A549 (cell line): ENCODE results near the gene BMS1.

Source experiments
- EP300 ChIP-seq, 2 experiments: fragments of >200 bp; sonication (Bioruptor Twin); formaldehyde crosslinking; IDR thresholded peaks; 2 replicates in 1 of 2; 3 replicates in 1 of 2; pipeline ENCODE4 v1.6.1; 2016 to 2017
- GATA3 ChIP-seq: IDR thresholded peaks from 2 replicates; pipeline ENCODE4 v1.6.1; 2012; ENCODE audit warnings: borderline replicate concordance
- HMGXB4 ChIP-seq: fragments of 250-450 bp; sonication (Bioruptor Pico); IDR thresholded peaks from 2 replicates; pipeline ENCODE4 v1.5.0; 2021; ENCODE audit warnings: mild to moderate bottlenecking, moderate library complexity, borderline replicate concordance
- NR3C1 ChIP-seq: fragments of >200 bp; sonication (Bioruptor Twin); formaldehyde crosslinking; IDR thresholded peaks from 3 replicates; pipeline ENCODE4 v1.6.1; 2017
- POLR2A ChIP-seq: IDR thresholded peaks from 2 replicates; pipeline ENCODE4 v1.6.1; 2012; ENCODE audit warnings: mild to moderate bottlenecking, low read length
- POLR2AphosphoS2 ChIP-seq: conservative IDR thresholded peaks from 2 replicates; pipeline ENCODE4 v1.6.1; 2012; ENCODE audit warnings: low read length, improper control_type of control experiment, inconsistent platforms
- RAD21 ChIP-seq, 2 experiments: fragments of >200 bp in 1 of 2; sonication (Bioruptor Twin) in 1 of 2; formaldehyde crosslinking in 1 of 2; IDR thresholded peaks in 1 of 2; conservative IDR thresholded peaks in 1 of 2; 2 replicates in 1 of 2; 3 replicates in 1 of 2; pipeline ENCODE4 v1.6.1; 2012 to 2018; ENCODE audit warnings: inconsistent platforms in 1 of 2
- TP53 ChIP-seq: fragments of 250-450 bp; sonication (Bioruptor Pico); IDR thresholded peaks from 2 replicates; pipeline ENCODE4 v1.5.0; 2021; ENCODE audit warnings: mild to moderate bottlenecking, moderate library complexity
- TF ChIP-seq, protein P1 (sequence below): fragments of >200 bp; sonication (Bioruptor Twin); formaldehyde crosslinking; IDR thresholded peaks from 3 replicates; pipeline ENCODE4 v1.5.1; 2016

GRCh38 chr10:42836771-42837468, 54.3 kb downstream of the BMS1 start:
- TF ChIP-seq NR3C1 (no peak), POLR2AphosphoS2 (no peak), RAD21 (conservative IDR thresholded peaks at IDR 0.05 in 1 of 2, IDR thresholded peaks at IDR 0.05 in 1 of 2) (no peak; a peak in 1 of 5 replicates), HMGXB4 (CRISPR knock-in tag) (no peak), TP53 (CRISPR knock-in tag) (no peak), GATA3 (no peak), POLR2A (no peak), EP300 (IDR thresholded peaks at IDR 0.05) (no peak)
- TF ChIP-seq, protein P1, sequence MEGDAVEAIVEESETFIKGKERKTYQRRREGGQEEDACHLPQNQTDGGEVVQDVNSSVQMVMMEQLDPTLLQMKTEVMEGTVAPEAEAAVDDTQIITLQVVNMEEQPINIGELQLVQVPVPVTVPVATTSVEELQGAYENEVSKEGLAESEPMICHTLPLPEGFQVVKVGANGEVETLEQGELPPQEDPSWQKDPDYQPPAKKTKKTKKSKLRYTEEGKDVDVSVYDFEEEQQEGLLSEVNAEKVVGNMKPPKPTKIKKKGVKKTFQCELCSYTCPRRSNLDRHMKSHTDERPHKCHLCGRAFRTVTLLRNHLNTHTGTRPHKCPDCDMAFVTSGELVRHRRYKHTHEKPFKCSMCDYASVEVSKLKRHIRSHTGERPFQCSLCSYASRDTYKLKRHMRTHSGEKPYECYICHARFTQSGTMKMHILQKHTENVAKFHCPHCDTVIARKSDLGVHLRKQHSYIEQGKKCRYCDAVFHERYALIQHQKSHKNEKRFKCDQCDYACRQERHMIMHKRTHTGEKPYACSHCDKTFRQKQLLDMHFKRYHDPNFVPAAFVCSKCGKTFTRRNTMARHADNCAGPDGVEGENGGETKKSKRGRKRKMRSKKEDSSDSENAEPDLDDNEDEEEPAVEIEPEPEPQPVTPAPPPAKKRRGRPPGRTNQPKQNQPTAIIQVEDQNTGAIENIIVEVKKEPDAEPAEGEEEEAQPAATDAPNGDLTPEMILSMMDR, result no peak
